ENCODE data around the gene FJX1.

FJX1 gene

GRCh38 chr11:35590412-35590811, 27.8 kb upstream of the FJX1 start:
- no peak overlapping the region for H3K4me3 ChIP-seq (replicated peaks in 1 of 2; ENCODE audit: low read depth in 2 of 2, low read length in 2 of 2)
- TF ChIP-seq CTCF (IDR thresholded peaks at IDR 0.05; ENCODE audit: low read depth, low read length): no peak
- DNase-seq (ENCODE audit: low read depth in 2 of 2): peak; percentile 21 to 69

GRCh38 chr11:35593143-35593542, 25.1 kb upstream of the FJX1 start:
- peak; percentile 91 to 92 for DNase-seq (ENCODE audit: low read depth in 2 of 2)
- no peak overlapping the region for H3K4me3 ChIP-seq (replicated peaks in 1 of 2; ENCODE audit: low read depth in 2 of 2, low read length in 2 of 2)
- TF ChIP-seq CTCF (IDR thresholded peaks at IDR 0.05; ENCODE audit: low read depth, low read length): no peak

- no peak overlapping the region for H3K4me3 ChIP-seq (replicated peaks in 1 of 2; ENCODE audit: low read depth in 2 of 2, low read length in 2 of 2)
- TF ChIP-seq CTCF (IDR thresholded peaks at IDR 0.05; ENCODE audit: low read depth, low read length): no peak
- DNase-seq (ENCODE audit: low read depth in 2 of 2): no peak
Observed at GRCh38 chr11:35594680-35595079, 23.6 kb upstream of the FJX1 start.

- no peak overlapping the region for H3K4me3 ChIP-seq (replicated peaks in 1 of 2; ENCODE audit: low read depth in 2 of 2, low read length in 2 of 2)
- peak in 1 of 2 donors; percentile 88 for DNase-seq (ENCODE audit: low read depth in 2 of 2)
- no peak for TF ChIP-seq CTCF (IDR thresholded peaks at IDR 0.05; ENCODE audit: low read depth, low read length)
Observed at GRCh38 chr11:35598254-35599125, 19.8 kb upstream of the FJX1 start.

GRCh38 chr11:35600331-35600838, 17.9 kb upstream of the FJX1 start:
- H3K4me3 ChIP-seq (replicated peaks in 1 of 2; ENCODE audit: low read depth in 2 of 2, low read length in 2 of 2): no peak overlapping the region
- no peak for TF ChIP-seq CTCF (IDR thresholded peaks at IDR 0.05; ENCODE audit: low read depth, low read length)
- peak; percentile 31 to 32 for DNase-seq (ENCODE audit: low read depth in 2 of 2)

GRCh38 chr11:35602160-35602793, 16.0 kb upstream of the FJX1 start:
- H3K4me3 ChIP-seq (replicated peaks in 1 of 2; ENCODE audit: low read depth in 2 of 2, low read length in 2 of 2): no peak overlapping the region
- DNase-seq (ENCODE audit: low read depth in 2 of 2): no peak
- TF ChIP-seq CTCF (IDR thresholded peaks at IDR 0.05; ENCODE audit: low read depth, low read length): no peak
